ENCODE data around the gene DLG2.

DLG2 gene

GRCh38 chr11:83813296-83813695 lies 1813.8 kb downstream of the DLG2 start:
- Histone ChIP-seq H3K4me1 (ENCODE audit: insufficient read depth, low read length, severe bottlenecking) (no peaks in the 10 kb centered on the region), H4K20me1 (ENCODE audit: insufficient read depth, low read length) (no peaks in the 10 kb centered on the region), H3K27me3 (ENCODE audit: insufficient read depth, low read length) (no peaks in the 10 kb centered on the region), H3K36me3 (ENCODE audit: insufficient read depth, low read length) (no peaks in the 10 kb centered on the region), H3K9me3 (ENCODE audit: low read length) (no peaks in the 10 kb centered on the region), H3K27ac (ENCODE audit: low read depth, low read length, poor library complexity, severe bottlenecking) (no peak overlapping the region), H3K9me2 (ENCODE audit: low read depth, low read length) (no peaks in the 10 kb centered on the region), H3K4me2 (ENCODE audit: low read length) (no peak overlapping the region), H3K4me3 (ENCODE audit: low read depth, low read length, poor library complexity, severe bottlenecking) (no peak overlapping the region), H3K79me2 (ENCODE audit: insufficient read depth, low read length) (no peaks in the 10 kb centered on the region), H3F3A (ENCODE audit: insufficient read depth, low read length) (no peaks in the 10 kb centered on the region), H2AFZ (ENCODE audit: low read length) (no peak overlapping the region), H3K9ac (ENCODE audit: low read length) (no peak overlapping the region)
- TF ChIP-seq, protein P1, sequence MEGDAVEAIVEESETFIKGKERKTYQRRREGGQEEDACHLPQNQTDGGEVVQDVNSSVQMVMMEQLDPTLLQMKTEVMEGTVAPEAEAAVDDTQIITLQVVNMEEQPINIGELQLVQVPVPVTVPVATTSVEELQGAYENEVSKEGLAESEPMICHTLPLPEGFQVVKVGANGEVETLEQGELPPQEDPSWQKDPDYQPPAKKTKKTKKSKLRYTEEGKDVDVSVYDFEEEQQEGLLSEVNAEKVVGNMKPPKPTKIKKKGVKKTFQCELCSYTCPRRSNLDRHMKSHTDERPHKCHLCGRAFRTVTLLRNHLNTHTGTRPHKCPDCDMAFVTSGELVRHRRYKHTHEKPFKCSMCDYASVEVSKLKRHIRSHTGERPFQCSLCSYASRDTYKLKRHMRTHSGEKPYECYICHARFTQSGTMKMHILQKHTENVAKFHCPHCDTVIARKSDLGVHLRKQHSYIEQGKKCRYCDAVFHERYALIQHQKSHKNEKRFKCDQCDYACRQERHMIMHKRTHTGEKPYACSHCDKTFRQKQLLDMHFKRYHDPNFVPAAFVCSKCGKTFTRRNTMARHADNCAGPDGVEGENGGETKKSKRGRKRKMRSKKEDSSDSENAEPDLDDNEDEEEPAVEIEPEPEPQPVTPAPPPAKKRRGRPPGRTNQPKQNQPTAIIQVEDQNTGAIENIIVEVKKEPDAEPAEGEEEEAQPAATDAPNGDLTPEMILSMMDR (IDR thresholded peaks at IDR 0.05; ENCODE audit: low read length) = no peak
- TF ChIP-seq EZH2 (IDR thresholded peaks at IDR 0.05; ENCODE audit: borderline replicate concordance, low read length) = no peak

- no peaks in the 10 kb centered on the region for H3K27me3 ChIP-seq (ENCODE audit: insufficient read depth, low read length)
Measured at GRCh38 chr11:83809274-83809673, 1817.9 kb downstream of the DLG2 start.

GRCh38 chr11:83801799-83802198 lies 1825.3 kb downstream of the DLG2 start:
- no peaks in the 10 kb centered on the region for H3F3A ChIP-seq (ENCODE audit: insufficient read depth, low read length)
- no peaks in the 10 kb centered on the region for H4K20me1 ChIP-seq (ENCODE audit: insufficient read depth, low read length)
- H3K9ac ChIP-seq (ENCODE audit: low read length) = no peak overlapping the region
- H3K4me2 ChIP-seq (ENCODE audit: low read length) = no peak overlapping the region
- H3K4me1 ChIP-seq (ENCODE audit: insufficient read depth, low read length, severe bottlenecking) = no peaks in the 10 kb centered on the region
- no peak overlapping the region for H2AFZ ChIP-seq (ENCODE audit: low read length)
- no peaks in the 10 kb centered on the region for H3K9me2 ChIP-seq (ENCODE audit: low read depth, low read length)
- H3K4me3 ChIP-seq (ENCODE audit: low read depth, low read length, poor library complexity, severe bottlenecking) = no peak overlapping the region
- H3K36me3 ChIP-seq (ENCODE audit: insufficient read depth, low read length) = no peaks in the 10 kb centered on the region
- TF ChIP-seq EZH2 (IDR thresholded peaks at IDR 0.05; ENCODE audit: borderline replicate concordance, low read length) = no peak
- TF ChIP-seq, protein P1 (IDR thresholded peaks at IDR 0.05; ENCODE audit: low read length) = peak; percentile 36
- no peaks in the 10 kb centered on the region for H3K9me3 ChIP-seq (ENCODE audit: low read length)
- no peaks in the 10 kb centered on the region for H3K79me2 ChIP-seq (ENCODE audit: insufficient read depth, low read length)
- H3K27me3 ChIP-seq (ENCODE audit: insufficient read depth, low read length) = no peaks in the 10 kb centered on the region
- H3K27ac ChIP-seq (ENCODE audit: low read depth, low read length, poor library complexity, severe bottlenecking) = no peak overlapping the region

More at GRCh38 chr11:83809274-83809673, 1817.9 kb downstream of the DLG2 start:
- no peaks in the 10 kb centered on the region for H3K9me3 ChIP-seq (ENCODE audit: low read length)
- H3K9ac ChIP-seq (ENCODE audit: low read length) = no peak overlapping the region
- H3K9me2 ChIP-seq (ENCODE audit: low read depth, low read length) = no peaks in the 10 kb centered on the region
- no peak overlapping the region for H3K4me2 ChIP-seq (ENCODE audit: low read length)
- no peaks in the 10 kb centered on the region for H3K36me3 ChIP-seq (ENCODE audit: insufficient read depth, low read length)
- no peak overlapping the region for H3K27ac ChIP-seq (ENCODE audit: low read depth, low read length, poor library complexity, severe bottlenecking)
- no peak for TF ChIP-seq EZH2 (IDR thresholded peaks at IDR 0.05; ENCODE audit: borderline replicate concordance, low read length)
- TF ChIP-seq, protein P1 (IDR thresholded peaks at IDR 0.05; ENCODE audit: low read length) = no peak
- H2AFZ ChIP-seq (ENCODE audit: low read length) = no peak overlapping the region
- no peaks in the 10 kb centered on the region for H3F3A ChIP-seq (ENCODE audit: insufficient read depth, low read length)
- no peaks in the 10 kb centered on the region for H3K4me1 ChIP-seq (ENCODE audit: insufficient read depth, low read length, severe bottlenecking)
- no peaks in the 10 kb centered on the region for H3K79me2 ChIP-seq (ENCODE audit: insufficient read depth, low read length)
- H4K20me1 ChIP-seq (ENCODE audit: insufficient read depth, low read length) = no peaks in the 10 kb centered on the region
- H3K4me3 ChIP-seq (ENCODE audit: low read depth, low read length, poor library complexity, severe bottlenecking) = no peak overlapping the region

Measured in OCI-LY1 (cell line).